ENCODE results near the gene OR7C1.
"Not testable (repeated sequence)": the region's sequence is repeated elsewhere in the genome, so short reads cannot be mapped to it uniquely, and the experiment has no call there.

Gene OR7C1

GRCh38 chr19:14770136-14770535 lies 64.8 kb downstream of the OR7C1 start:
- TF ChIP-seq CTCF (IDR thresholded peaks at IDR 0.05; ENCODE audit: control insufficient read depth, insufficient read depth, low read depth, low read length, missing control alignments), result no peak
- DNase-seq (ENCODE audit: low read depth), result no peak
- H3K4me3 ChIP-seq (ENCODE audit: control insufficient read depth, low read depth, low read length), result no peak overlapping the region

- TF ChIP-seq CTCF (IDR thresholded peaks at IDR 0.05; ENCODE audit: control insufficient read depth, insufficient read depth, low read depth, low read length, missing control alignments), result no peak
- no peak overlapping the region for H3K4me3 ChIP-seq (ENCODE audit: control insufficient read depth, low read depth, low read length)
- no peak for DNase-seq (ENCODE audit: low read depth)
Measured at GRCh38 chr19:14769201-14769600, 65.8 kb downstream of the OR7C1 start.

- TF ChIP-seq CTCF (IDR thresholded peaks at IDR 0.05; ENCODE audit: control insufficient read depth, insufficient read depth, low read depth, low read length, missing control alignments), result no peak
- DNase-seq (ENCODE audit: low read depth), result no peak
- no peak overlapping the region for H3K4me3 ChIP-seq (ENCODE audit: control insufficient read depth, low read depth, low read length)
Measured at GRCh38 chr19:14768001-14768400, 67.0 kb downstream of the OR7C1 start.

- no peak for DNase-seq (ENCODE audit: low read depth)
- TF ChIP-seq CTCF (IDR thresholded peaks at IDR 0.05; ENCODE audit: control insufficient read depth, insufficient read depth, low read depth, low read length, missing control alignments), result no peak
- H3K4me3 ChIP-seq (ENCODE audit: control insufficient read depth, low read depth, low read length), result no peak overlapping the region
Measured at GRCh38 chr19:14767466-14767971, 67.5 kb downstream of the OR7C1 start.

GRCh38 chr19:14765841-14766240 lies 69.1 kb downstream of the OR7C1 start:
- H3K4me3 ChIP-seq (ENCODE audit: control insufficient read depth, low read depth, low read length); DNase-seq (ENCODE audit: low read depth): not testable (repeated sequence)

- DNase-seq (ENCODE audit: low read depth), result not testable (repeated sequence)
Measured at GRCh38 chr19:14765403-14765802, 69.6 kb downstream of the OR7C1 start.

GRCh38 chr19:14764401-14764800 lies 70.6 kb downstream of the OR7C1 start:
- TF ChIP-seq CTCF (IDR thresholded peaks at IDR 0.05; ENCODE audit: control insufficient read depth, insufficient read depth, low read depth, low read length, missing control alignments), result no peak
- H3K4me3 ChIP-seq (ENCODE audit: control insufficient read depth, low read depth, low read length), result no peak overlapping the region
- DNase-seq (ENCODE audit: low read depth), result no peak

More at GRCh38 chr19:14765403-14765802, 69.6 kb downstream of the OR7C1 start:
- H3K4me3 ChIP-seq (ENCODE audit: control insufficient read depth, low read depth, low read length), result not testable (repeated sequence)

- no peak for TF ChIP-seq CTCF (IDR thresholded peaks at IDR 0.05; ENCODE audit: control insufficient read depth, insufficient read depth, low read depth, low read length, missing control alignments)
- no peak for DNase-seq (ENCODE audit: low read depth)
- H3K4me3 ChIP-seq (ENCODE audit: control insufficient read depth, low read depth, low read length), result no peak overlapping the region
Measured at GRCh38 chr19:14763497-14764145, 71.4 kb downstream of the OR7C1 start.
